NCI-H2171 treated with DMSO at 0.1 percent for 48 hours (cell line): ENCODE results near the gene MRPL20.

Source experiments
- DNase-seq: peaks from one replicate; lab custom pipeline; 2025; lab: John Stamatoyannopoulos, UW

MRPL20 gene

DNA sequence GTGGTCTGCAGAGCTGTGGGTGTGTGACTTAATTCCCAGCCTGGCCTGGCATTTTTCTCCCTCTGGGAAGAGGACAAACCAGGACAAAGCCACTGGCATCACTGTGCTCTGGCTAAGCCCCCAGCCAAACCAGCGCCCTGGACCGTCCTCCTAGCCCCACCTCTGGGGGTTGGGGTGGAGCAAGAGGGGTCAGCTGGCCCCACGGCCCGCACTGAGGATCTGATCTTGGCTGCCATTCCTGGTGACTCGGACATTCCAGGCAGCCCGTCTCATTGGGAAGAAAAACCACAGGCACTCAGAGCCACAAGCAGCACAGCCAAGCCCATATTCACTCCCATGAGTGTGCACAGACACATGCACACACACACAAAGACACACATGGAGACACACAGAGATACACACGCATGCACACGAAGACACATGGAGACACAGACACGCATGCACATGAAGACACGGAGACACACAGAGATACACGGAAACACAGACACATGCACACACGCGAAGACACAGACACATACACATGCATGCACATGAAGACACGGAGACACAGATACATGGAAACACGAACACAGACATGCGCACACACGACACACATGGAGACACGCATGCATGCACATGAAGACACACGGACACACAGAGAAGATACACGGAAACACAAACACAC lies 46.5 kb downstream of the MRPL20 start:
- no peak for DNase-seq

- DNase-seq = no peak
Measured at GRCh38 chr1:1359664-1360468, 47.2 kb downstream of the MRPL20 start.

GRCh38 chr1:1359308-1359663 lies 47.8 kb downstream of the MRPL20 start:
- DNase-seq = no peak

GRCh38 chr1:1358433-1359271 lies 48.4 kb downstream of the MRPL20 start, which contains the start of gene MXRA8:
TSS of gene MXRA8 (minus strand) at chr1:1358555. CDS start at chr1:1358504, 51 bp downstream.
- no peak for DNase-seq

GRCh38 chr1:1357871-1358432 lies 49.1 kb downstream of the MRPL20 start:
- DNase-seq = no peak

- no peak for DNase-seq
Measured at GRCh38 chr1:1356796-1357401, 50.2 kb downstream of the MRPL20 start.

DNA sequence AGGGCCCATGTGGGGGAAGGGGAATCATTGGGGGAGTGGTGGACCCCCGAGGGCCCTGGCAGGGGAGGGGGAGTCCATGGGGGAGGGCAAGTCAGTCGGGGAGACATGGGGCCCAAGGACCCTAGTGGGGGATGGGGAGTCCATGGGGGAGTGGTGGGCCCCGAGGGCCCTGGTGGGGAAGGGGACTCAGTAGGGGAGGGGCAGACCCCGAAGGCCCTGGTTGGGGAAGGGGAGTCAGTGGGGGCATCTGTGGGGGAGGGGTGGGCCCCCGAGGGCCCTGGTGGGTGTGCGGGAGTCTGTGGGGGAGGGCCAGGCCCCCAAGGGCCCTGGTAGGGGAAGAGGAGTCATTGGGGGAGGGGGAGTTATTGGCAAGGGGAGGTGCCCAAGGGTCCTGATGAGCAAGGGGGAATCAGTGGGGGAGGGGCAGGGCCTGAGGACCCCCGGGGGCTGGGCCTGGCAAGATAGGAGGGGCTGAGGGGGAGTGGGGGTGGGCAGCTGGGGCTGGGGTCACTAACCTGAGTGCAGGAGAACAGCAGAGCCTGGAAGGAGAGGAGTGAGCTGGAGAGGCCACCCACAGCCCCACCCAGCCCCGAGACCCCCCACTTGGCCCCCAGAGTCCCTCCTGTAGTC lies 50.8 kb downstream of the MRPL20 start:
- no peak for DNase-seq

GRCh38 chr1:1355416-1355815 lies 51.7 kb downstream of the MRPL20 start:
- DNase-seq = no peak

DNA sequence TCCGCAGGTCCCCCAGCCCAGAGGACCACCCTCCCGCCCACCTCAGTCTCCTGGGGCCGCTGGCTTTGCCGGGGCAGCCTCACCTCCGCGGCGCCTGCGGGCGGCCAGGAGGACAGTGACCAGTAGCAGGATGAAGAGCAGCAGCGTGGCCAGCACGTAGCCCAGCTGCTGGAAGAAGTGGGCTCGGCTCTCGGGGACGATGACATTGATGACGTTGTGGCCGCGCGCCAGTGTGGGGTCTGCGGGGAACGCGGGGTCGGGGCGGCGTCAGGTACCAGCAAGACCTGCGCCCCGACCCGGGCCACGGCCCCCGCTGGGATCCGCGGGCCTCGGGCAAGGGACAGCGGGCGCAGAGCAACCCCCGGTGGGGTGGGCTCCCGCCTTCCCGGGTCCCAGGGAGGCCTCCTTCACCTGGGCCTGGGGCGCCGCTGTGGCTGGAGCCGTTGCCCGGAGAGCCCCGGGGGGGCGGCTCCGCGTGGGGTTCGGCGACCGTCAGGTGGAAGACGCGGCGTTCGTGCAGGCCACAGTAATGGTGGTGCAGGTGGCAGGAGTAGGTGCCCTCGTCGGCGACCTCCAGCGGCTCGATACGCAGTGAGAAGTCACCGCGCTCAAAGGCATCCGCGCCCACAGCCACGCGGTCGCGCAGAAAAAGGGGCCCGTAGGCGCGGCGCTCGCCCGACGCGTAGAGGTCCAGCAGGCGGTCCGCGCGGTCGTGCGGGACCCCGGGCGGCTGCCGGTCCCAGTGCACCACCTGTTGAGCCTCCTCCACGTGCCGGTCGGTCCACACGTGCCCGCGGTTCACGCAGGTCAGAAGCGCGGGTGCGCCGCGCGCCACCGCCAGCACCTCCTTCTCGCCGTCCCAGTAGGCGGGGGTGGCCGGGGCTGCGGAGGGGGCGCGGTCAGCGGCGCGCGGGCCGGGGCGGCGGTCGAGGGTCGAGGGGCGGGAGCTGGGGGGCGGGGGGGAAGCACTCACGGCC lies 52.5 kb downstream of the MRPL20 start:
- DNase-seq = no peak

GRCh38 chr1:1353389-1354151 lies 53.5 kb downstream of the MRPL20 start:
- peak; percentile 59 for DNase-seq

DNA sequence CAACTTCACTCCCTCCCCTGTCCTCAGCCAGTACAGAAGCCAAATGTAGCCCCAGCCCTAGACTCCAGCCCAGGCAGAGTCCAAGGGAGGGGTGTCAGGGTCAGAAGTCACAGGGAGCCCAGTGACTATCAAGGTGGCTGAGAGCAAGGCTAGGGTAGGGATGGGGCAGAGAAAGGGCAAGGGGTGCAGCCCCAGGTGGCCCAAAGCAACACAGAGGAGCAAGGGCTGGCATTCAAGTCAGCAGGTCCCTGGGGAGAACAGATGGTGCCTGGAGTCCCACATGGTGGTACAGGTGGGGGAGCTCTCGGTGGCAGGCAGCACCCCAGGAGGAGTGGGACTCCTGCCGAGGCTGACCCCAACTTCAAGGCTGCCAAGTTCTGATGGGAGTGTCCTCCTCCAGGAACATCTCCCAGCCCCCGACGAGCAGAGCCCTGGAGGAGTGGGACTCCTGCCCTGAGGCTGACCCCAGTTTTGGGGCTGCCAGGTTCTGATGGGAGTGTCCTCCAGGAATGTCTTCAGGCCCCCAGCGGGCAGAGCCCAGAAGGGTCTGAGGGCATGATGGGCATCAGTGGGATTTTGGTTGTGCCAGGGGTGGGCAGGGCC lies 54.2 kb downstream of the MRPL20 start:
- DNase-seq = peak; percentile 93
